Non-pigmented ciliary epithelial cell (primary cell): ENCODE measurements around the gene HOATZ.

Experiments used
- DNase-seq: peaks from one replicate; pipeline ENCODE4 v3.0.0-alpha.2; 2010; ENCODE audit warnings: low read depth

The HOATZ gene

DNA sequence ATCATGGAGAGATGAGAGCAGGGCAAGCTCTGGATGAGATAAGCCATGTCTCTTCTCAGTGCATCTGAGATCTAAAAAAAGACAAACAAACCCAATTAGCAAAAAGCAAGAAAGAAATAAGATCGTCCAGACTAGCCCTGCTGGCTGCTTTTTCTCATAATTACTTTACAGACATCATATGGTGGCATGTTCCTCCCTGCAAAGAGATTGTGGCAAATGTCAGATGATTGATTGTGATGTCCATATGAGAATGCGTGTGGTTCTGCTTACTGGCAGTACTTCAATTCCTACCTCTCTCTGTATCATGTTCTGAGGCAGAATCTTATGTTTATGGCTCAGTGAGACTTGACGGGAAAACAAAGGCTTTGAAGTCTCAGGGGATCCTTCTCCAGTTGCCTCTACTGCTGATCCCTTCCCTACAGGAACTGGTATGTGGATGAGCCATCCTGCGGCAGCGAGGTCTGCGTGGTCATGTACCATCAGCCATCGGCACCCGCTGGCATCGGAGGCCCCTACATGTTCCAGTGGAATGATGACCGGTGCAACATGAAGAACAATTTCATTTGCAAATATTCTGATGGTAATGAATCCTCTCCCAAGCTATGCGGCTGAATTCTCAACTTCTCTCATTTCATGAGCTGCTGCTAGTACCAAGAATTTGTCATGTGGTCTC, 34.8 kb downstream of the HOATZ start:
- no peak for DNase-seq

DNA sequence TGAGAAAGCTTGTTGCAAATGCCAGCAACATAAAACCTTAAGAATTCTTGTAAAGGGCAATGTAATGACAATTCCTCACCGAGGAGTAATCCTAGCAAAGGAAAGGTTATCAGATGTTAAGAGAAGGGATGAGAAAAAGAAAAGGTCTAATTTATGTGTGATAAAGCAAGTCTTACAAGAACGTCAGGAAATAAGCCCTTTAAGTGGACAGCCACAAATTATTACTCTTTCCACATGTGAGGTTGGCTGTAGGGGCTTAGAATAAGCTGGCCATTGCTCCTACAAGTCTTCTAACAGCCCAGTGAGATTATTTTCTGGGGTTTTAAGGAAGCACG, 35.3 kb downstream of the HOATZ start:
- no peak for DNase-seq

GRCh38 chr11:111550258-111550657, 35.7 kb downstream of the HOATZ start:
- DNase-seq: no peak

DNA sequence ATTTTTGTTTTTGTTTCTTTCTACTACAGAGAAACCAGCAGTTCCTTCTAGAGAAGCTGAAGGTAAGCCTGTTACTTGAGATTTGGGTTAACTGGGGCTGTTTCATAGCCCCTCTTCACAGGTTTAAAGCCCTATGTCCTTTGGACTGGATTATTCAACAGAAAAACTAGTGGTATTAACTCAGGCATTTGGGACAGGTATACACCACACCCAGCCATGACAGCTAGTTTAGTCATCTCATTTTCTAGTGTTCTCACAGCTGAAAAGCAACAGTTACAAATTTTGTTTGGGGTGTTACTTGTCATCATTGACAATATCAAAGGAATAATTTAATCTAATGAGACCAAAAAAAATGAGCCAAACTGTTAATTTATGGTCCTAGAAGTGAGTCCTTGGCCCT, 40.0 kb downstream of the HOATZ start:
- no peak for DNase-seq

DNA sequence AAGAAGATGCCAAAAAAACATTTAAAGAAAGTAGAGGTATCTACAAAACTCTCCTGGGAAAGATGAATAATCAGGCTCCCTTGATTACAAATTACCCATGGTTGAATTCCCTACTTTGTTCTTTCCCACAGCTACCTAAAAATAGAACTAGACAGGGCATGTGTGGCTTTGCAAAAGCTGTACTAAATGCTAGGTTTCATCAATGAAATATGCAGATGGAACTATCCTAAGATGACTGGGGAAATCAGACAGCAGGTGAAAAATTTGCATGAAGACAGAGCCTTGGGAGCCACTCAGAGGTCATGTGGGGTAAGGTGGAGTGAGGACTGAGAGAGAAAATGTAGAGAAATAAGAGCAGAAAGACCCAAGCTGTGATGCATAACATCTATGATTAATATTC, 40.7 kb downstream of the HOATZ start:
- DNase-seq: peak; percentile 68

GRCh38 chr11:111557425-111558111, 43.0 kb downstream of the HOATZ start:
- peak; percentile 98 for DNase-seq

- DNase-seq: no peak
Observed at GRCh38 chr11:111559800-111560464, 45.4 kb downstream of the HOATZ start.

DNA sequence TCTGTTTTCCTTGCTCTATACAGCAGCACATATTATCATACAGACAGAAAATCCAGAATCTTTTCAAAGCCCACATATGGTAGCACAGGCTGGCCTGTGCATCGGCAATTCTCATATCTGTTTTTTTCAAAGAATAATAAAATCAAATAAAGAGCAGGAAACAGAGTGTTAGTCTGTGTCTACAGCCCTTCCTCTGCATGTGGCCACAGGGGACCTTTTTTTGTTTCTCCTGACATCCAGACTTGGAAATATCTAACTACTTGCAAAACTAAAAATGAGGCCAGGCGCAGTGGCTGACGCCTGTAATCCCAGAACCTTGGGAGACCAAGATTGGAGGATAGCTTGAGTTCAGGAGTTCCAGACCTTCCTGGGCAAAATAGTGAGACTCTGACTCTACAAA, 46.2 kb downstream of the HOATZ start:
- DNase-seq: no peak

DNA sequence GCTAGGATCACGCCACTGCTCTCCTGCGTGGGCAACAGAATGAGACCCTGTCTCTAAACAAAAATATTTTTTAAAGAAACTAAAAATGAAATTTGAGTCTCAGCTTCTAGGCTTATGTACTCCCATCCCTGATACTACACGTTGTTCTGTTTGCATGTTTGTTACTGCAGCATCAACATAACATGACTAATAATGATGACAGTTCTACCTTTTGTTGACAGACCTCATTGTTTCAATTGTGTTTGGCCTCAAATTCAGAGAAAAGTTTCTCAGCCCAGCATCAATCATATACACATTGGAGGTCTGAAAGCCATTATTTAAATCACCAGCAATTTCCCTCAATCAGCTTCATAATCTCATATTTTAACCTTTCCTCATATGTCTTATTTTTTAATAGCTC, 46.7 kb downstream of the HOATZ start:
- no peak for DNase-seq

DNA sequence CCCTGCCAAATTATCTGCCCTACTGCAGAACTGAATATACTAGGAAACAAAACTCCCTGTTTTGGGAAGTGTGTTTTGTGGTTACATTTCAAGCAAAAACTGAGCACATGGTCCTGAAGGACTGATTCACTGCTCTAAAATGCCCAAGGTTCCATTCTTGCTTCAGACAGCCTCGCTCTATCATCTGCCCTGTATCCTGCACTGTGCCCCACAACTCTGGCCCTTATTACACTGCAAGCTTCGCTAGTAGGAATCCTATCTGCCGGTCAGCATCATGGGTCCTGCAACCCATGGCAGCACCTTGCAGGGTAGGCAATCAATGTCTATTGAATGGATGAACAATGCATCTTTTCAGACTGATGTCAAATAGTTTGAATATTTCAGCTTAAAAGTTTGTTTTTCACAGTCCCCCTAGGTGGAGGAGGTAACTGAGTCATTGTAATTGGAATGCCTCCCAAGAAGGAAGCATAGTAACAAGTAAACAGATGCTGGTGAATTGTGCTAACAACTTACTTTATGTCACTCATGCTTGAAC, 47.3 kb downstream of the HOATZ start:
- DNase-seq: peak; percentile 44

DNA sequence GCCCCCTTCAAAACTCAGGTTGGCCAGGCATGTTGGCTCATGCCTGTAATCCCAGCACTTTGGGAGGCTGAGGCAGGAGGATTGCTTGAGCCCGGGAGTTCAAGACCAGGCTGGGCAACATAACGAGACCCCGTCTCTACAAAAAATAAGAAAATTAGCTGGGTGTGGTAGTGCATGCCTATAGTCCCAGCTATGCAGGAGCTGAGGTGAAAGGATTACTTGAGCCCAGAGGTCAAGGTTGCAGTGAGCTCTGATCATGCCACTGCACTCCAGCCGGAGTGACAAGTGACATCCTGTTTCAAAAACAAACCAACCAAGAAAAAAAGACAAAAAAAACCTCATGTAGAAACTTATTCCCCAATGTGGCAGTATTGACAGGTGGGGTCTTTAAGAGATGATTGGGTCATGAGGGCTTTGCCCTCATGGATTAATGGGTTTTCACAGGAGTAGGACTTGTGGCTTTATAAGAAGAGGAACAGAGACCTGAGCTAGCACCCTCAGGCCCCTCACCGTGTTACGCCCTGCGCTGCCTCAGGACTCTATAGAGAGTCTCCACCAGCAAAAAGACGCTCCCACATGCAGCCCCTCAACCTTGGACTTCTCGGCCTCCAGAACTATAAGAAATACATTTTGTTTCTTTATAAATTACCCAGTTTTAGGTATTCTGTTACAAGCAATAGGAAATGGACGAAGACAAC, 48.3 kb downstream of the HOATZ start:
- no peak for DNase-seq

- no peak for DNase-seq
Observed at GRCh38 chr11:111565114-111565720, 50.6 kb downstream of the HOATZ start.

GRCh38 chr11:111566324-111566723, 51.7 kb downstream of the HOATZ start:
- no peak for DNase-seq

- DNase-seq: no peak
Observed at GRCh38 chr11:111569476-111569875, 54.9 kb downstream of the HOATZ start.

DNA sequence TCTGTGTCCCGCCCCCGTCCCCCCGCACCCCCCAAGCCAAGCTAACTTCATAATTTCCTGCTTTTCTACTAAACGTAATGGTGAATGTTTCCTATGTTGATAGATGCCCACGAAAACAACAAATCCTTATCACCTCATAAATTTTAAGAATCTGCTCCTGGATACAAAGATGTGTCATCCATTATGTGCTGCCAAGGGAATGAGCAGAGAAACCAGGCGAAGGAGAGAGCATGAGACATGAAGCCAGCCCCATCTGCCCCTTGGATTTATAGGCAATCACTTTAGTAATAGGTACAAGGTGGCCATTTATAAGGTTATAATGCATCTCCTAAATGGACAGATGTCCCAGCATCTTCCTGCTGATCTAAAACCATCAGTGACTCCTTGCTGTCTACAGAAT, 56.2 kb downstream of the HOATZ start:
- no peak for DNase-seq

- no peak for DNase-seq
Observed at GRCh38 chr11:111571829-111572501, 57.4 kb downstream of the HOATZ start.

DNA sequence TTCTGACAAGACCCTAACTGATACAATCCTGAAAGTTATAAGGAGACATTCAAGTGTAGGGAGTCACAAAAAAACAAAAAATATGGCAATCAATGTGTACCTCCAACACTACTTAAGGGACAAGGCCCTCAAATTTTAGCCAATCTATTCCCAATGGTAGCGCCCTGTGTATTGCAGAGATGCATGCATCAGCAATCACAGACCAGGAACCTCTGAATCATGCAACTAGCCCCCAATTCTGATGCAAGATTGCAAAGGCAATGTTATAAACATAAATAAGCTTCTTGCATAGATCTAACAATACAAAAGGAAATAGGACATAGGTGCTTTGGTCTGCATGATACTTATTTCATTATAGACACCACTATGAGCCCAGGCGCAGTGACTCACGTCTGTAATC, 58.0 kb downstream of the HOATZ start:
- DNase-seq: no peak

- no peak for DNase-seq
Observed at GRCh38 chr11:111573821-111574249, 59.3 kb downstream of the HOATZ start.

DNA sequence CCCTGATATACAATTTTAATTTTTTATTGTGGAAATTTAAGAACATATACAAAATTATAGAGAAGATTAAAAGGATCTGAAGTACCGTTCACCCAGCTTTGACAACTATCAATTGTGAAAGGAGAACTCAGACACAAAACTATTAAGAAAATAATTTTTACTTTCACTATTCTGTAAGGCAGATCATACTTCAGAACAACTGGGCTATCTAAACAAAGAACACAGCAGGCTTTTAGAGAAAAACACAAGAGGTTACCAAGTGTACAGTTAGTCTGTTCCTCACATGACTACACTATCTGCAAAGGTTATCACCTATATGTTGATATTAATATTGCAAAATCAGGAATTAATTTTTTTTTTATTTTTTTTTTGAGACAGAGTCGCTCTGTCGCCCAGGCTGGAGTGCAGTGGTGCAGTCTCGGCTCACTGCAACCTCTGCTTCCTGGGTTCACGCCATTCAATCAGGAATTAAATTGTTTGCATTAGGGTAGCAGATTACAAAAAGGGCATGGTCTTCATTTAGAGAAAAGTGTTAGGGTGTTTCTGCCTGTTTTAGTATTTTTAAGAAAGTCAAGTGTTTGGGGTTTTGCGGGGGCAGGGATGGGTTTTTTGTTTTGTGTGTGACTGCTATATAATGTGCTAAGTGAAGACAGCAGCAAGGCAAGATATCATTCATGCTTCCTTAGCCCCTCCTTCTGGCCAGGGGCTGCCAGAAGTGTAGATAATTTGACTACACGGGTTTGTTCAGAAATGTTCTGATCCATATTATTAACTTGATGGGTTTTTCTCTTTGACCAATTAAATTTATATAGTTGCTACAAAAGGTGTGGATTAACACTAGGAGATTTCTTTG, 60.0 kb downstream of the HOATZ start:
- DNase-seq: no peak

- DNase-seq: no peak
Observed at GRCh38 chr11:111575740-111576139, 61.2 kb downstream of the HOATZ start.

- no peak for DNase-seq
Observed at GRCh38 chr11:111577821-111578220, 63.2 kb downstream of the HOATZ start.
